GM23338 (cell line): ENCODE measurements around the gene CLEC2B. TPM values are rescaled to one million over a fixed set of nuclear protein-coding genes. Genes with fewer than 3 reads are reported as not detected.

ENCODE experiments used
- ATAC-seq: fragments of 200-7000 bp; cut with Tn5 transposase; 3 replicates; pipeline ENCODE4 v1.9.1; 2020
- DNase-seq: peaks from one replicate; pipeline ENCODE4 v3.0.0-alpha.2; 2015; ENCODE audit warnings: low spot score
- H2AFZ ChIP-seq: fragments of 200-600 bp; sonication (generic); 2 replicates; pipeline ENCODE4 v1.8.0; 2016; ENCODE audit warnings: antibody characterized with exemption, mild to moderate bottlenecking, moderate library complexity
- H3F3A ChIP-seq: fragments of 200-600 bp; sonication (generic); replicated peaks from 2 replicates; pipeline ENCODE4 v1.8.0; 2017; ENCODE audit warnings: antibody characterized with exemption, mixed run types, low read depth
- H3K27ac ChIP-seq: fragments of 200-600 bp; sonication (generic); 2 replicates; pipeline ENCODE4 v1.6.1; 2016; ENCODE audit warnings: low read depth
- H3K27me3 ChIP-seq: fragments of 200-600 bp; sonication (generic); 2 replicates; pipeline ENCODE4 v1.8.0; 2016; ENCODE audit warnings: mild to moderate bottlenecking, mixed run types, moderate library complexity; ENCODE audit not compliant: insufficient read depth
- H3K36me3 ChIP-seq: fragments of 200-600 bp; sonication (generic); 2 replicates; pipeline ENCODE4 v1.8.0; 2016; ENCODE audit warnings: mild to moderate bottlenecking; ENCODE audit not compliant: insufficient read depth
- H3K4me1 ChIP-seq: fragments of 200-600 bp; sonication (generic); 2 replicates; pipeline ENCODE4 v1.8.0; 2016; ENCODE audit warnings: mild to moderate bottlenecking, moderate library complexity; ENCODE audit not compliant: insufficient read depth
- H3K4me2 ChIP-seq: fragments of 200-600 bp; sonication (generic); 2 replicates; pipeline ENCODE4 v1.7.1; 2017; ENCODE audit warnings: mixed run types
- H3K4me3 ChIP-seq: fragments of 200-600 bp; sonication (generic); 2 replicates; pipeline ENCODE4 v1.6.1; 2016; ENCODE audit warnings: mixed run types
- H3K79me2 ChIP-seq: fragments of 200-600 bp; sonication (generic); replicated peaks from 2 replicates; pipeline ENCODE4 v1.8.0; 2017; ENCODE audit warnings: mild to moderate bottlenecking; ENCODE audit not compliant: insufficient read depth
- H3K9me2 ChIP-seq: fragments of 200-600 bp; sonication (generic); 2 replicates; pipeline ENCODE4 v1.8.0; 2017; ENCODE audit not compliant: insufficient read depth
- H4K20me1 ChIP-seq: fragments of 200-600 bp; sonication (generic); replicated peaks from 2 replicates; pipeline ENCODE4 v1.8.0; 2017; ENCODE audit warnings: mild to moderate bottlenecking; ENCODE audit not compliant: insufficient read depth
- H3K27ac Mint-ChIP-seq: 2 replicates; pipeline ENCODE4 v1.8.0; 2020; ENCODE audit warnings: inconsistent platforms, mild to moderate bottlenecking, moderate library complexity, mixed read lengths
- H3K27me3 Mint-ChIP-seq: 3 replicates; pipeline ENCODE4 v1.8.0; 2022; ENCODE audit warnings: low read depth, mild to moderate bottlenecking, moderate library complexity, mixed read lengths, inconsistent platforms; ENCODE audit not compliant: insufficient read depth, poor library complexity
- H3K36me3 Mint-ChIP-seq: 3 replicates; pipeline ENCODE4 v1.8.0; 2021; ENCODE audit warnings: low read depth, mild to moderate bottlenecking, inconsistent platforms, moderate library complexity, mixed read lengths
- H3K4me1 Mint-ChIP-seq: 3 replicates; pipeline ENCODE4 v1.8.0; 2020; ENCODE audit warnings: mild to moderate bottlenecking, inconsistent platforms, mixed read lengths
- H3K4me3 Mint-ChIP-seq: 3 replicates; pipeline ENCODE4 v1.8.0; 2021; ENCODE audit warnings: moderate library complexity, mild to moderate bottlenecking, inconsistent platforms, mixed read lengths
- H3K9me3 Mint-ChIP-seq: 3 replicates; pipeline ENCODE4 v1.8.0; 2020; ENCODE audit warnings: moderate library complexity, mild to moderate bottlenecking, inconsistent platforms, mixed read lengths
- CREB1 ChIP-seq: fragments of 250-450 bp; sonication (Bioruptor Pico); IDR thresholded peaks from 2 replicates; pipeline ENCODE4 v1.5.0; 2020; ENCODE audit warnings: low read depth, mild to moderate bottlenecking, moderate library complexity
- CTCF ChIP-seq, 2 experiments: fragments of 200-600 bp in 1 of 2; sonication (generic) in 1 of 2; conservative IDR thresholded peaks; 2 replicates each; pipeline versions ENCODE4 v1.5.1 to v1.6.1; 2016 to 2017; ENCODE audit warnings: antibody characterized with exemption in 2 of 2, low read depth in 2 of 2, mild to moderate bottlenecking in 2 of 2, moderate library complexity in 1 of 2
- ETS1 ChIP-seq: IDR thresholded peaks from 2 replicates; pipeline ENCODE4 v1.6.1; 2016; ENCODE audit warnings: antibody characterized with exemption
- EZH2 ChIP-seq: fragments of 200-600 bp; sonication (generic); IDR thresholded peaks from one replicate; pipeline ENCODE4 v1.8.0; 2017; ENCODE audit warnings: antibody characterized with exemption, mild to moderate bottlenecking, low read depth; ENCODE audit not compliant: unreplicated experiment
- EZH2phosphoT487 ChIP-seq: fragments of 200-600 bp; sonication (generic); IDR thresholded peaks from one replicate; pipeline ENCODE4 v1.8.1; 2018; ENCODE audit warnings: antibody characterized with exemption; ENCODE audit not compliant: unreplicated experiment
- JUNB ChIP-seq: IDR thresholded peaks from one replicate; pipeline ENCODE4 v1.6.1; 2016; ENCODE audit warnings: antibody characterized with exemption; ENCODE audit not compliant: unreplicated experiment
- REST ChIP-seq: IDR thresholded peaks from one replicate; pipeline ENCODE4 v1.6.1; 2018; ENCODE audit warnings: antibody characterized with exemption; ENCODE audit not compliant: unreplicated experiment
- STAT1 ChIP-seq: IDR thresholded peaks from one replicate; pipeline ENCODE4 v1.6.1; 2016; ENCODE audit warnings: antibody characterized with exemption; ENCODE audit not compliant: unreplicated experiment
- ZNF114 ChIP-seq: fragments of 250-450 bp; sonication (Bioruptor Pico); IDR thresholded peaks from 2 replicates; pipeline ENCODE4 v1.5.0; 2020; ENCODE audit warnings: mild to moderate bottlenecking, moderate library complexity
- ZNF331 ChIP-seq: fragments of 250-450 bp; sonication (Bioruptor Pico); IDR thresholded peaks from 2 replicates; pipeline ENCODE4 v1.5.0; 2020; ENCODE audit warnings: low read depth, mild to moderate bottlenecking, moderate library complexity
- polyA plus RNA-seq: library from polyadenylated mRNA; unstranded; fragments of >200 nt; fragmentation: Nextera tagmentation; extraction: Ambion mirVana; gene quantifications from 2 replicates; pipeline ENCODE4 v1.2.1, GENCODE V29; 2016
- total RNA-seq: library from RNA; depleted of rRNA; stranded (reverse); fragments of >200 nt; shearing (Covaris generic); gene quantifications from 2 replicates; pipeline ENCODE4 v1.2.3, GENCODE V29; 2014

CLEC2B gene
- total and polyA plus RNA-seq, 2 experiments from 2014 or later, result not detected

GRCh38 chr12:9900930-9901329 lies 31.8 kb upstream of the CLEC2B start:
- Histone ChIP-seq H3K27ac (no peak overlapping the region), H3K9me2 (peaks cover 5% of the 10 kb centered on the region; the same call in 1 of the 2 replicates), H3K4me1 (no peaks in the 10 kb centered on the region; the same call in 1 of the 2 replicates), H3K36me3 (0 out of 2 replicates have a peak, but pooled peaks cover 7% of the 10 kb centered on the region), H2AFZ (no peak overlapping the region), H3K4me2 (no peak overlapping the region), H3F3A (no peaks in the 10 kb centered on the region), H3K79me2 (no peaks in the 10 kb centered on the region), H3K4me3 (no peak overlapping the region), H3K27me3 (no peaks in the 10 kb centered on the region), H4K20me1 (no peaks in the 10 kb centered on the region)
- Mint-ChIP-seq H3K4me1 (peaks cover 7% of the 10 kb centered on the region), H3K27me3 (peaks cover 1% of the 10 kb centered on the region), H3K36me3 (peaks cover 28% of the 10 kb centered on the region), H3K27ac (no peak overlapping the region), H3K9me3 (peaks cover 31% of the 10 kb centered on the region), H3K4me3 (no peak overlapping the region)
- no peak for TF ChIP-seq ETS1
- TF ChIP-seq ZNF114, result no peak
- TF ChIP-seq STAT1, result no peak
- DNase-seq, result no peak
- ATAC-seq, result no peak

- peaks cover 22% of the 10 kb centered on the region for H3K9me3 Mint-ChIP-seq
- peak; percentile 7 for DNase-seq
- H3K4me1 ChIP-seq, result no peaks in the 10 kb centered on the region; the same call in 1 of the 2 replicates
- H3K36me3 ChIP-seq, result 0 out of 2 replicates have a peak, but pooled peaks cover 7% of the 10 kb centered on the region
- ATAC-seq, result peak; percentile 81
- H3K27ac Mint-ChIP-seq, result no peak overlapping the region
- no peaks in the 10 kb centered on the region for H3K79me2 ChIP-seq
- peaks cover 5% of the 10 kb centered on the region; the same call in 1 of the 2 replicates for H3K9me2 ChIP-seq
- H3K4me2 ChIP-seq, result no peak overlapping the region
- H3K36me3 Mint-ChIP-seq, result peaks cover 20% of the 10 kb centered on the region
- no peak overlapping the region for H2AFZ ChIP-seq
- no peak overlapping the region for H3K4me3 Mint-ChIP-seq
- no peaks in the 10 kb centered on the region for H3F3A ChIP-seq
- H4K20me1 ChIP-seq, result no peaks in the 10 kb centered on the region
- no peak overlapping the region for H3K4me3 ChIP-seq
- H3K4me1 Mint-ChIP-seq, result peaks cover 7% of the 10 kb centered on the region
- no peaks in the 10 kb centered on the region for H3K27me3 ChIP-seq
- no peak overlapping the region for H3K27ac ChIP-seq
- peaks cover 1% of the 10 kb centered on the region for H3K27me3 Mint-ChIP-seq
- TF ChIP-seq CREB1 (CRISPR knock-in tag), result no peak
- TF ChIP-seq EZH2phosphoT487, result no peak
- TF ChIP-seq ZNF331, result no peak
- no peak for TF ChIP-seq EZH2
- no peak for TF ChIP-seq JUNB
- no peak for TF ChIP-seq CTCF (conservative IDR thresholded peaks at IDR 0.05; ENCODE audit: low read depth in 2 of 2)
- no peak for TF ChIP-seq REST
Observed at GRCh38 chr12:9899209-9899608, 30.1 kb upstream of the CLEC2B start.
